Fibroblast of skin of right quadriceps (primary cell): Measurements from ENCODE around the gene TBRG4.

ENCODE experiments used
- DNase-seq: peaks from one replicate; pipeline ENCODE4 v3.0.0-alpha.2; 2013

The TBRG4 gene

DNA sequence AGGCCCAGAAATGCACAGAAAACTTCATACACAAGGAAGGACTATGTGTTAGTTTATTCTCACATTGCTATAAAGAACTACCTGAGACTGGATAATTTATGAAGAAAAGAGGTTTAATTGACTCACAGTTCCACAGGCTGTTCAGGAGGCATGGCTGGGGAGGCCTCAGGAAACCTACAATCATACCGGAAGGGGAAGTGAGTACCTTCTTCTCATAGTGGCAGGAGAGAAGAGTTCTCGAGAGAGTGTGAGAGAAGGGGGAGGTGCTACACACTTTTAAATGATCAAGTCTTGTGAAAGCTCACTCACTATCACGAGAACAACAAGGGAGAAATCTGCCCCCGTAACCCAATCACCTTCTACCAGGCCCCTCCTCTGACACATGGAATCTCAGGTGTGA is 29.3 kb upstream of the TBRG4 start:
- no peak for DNase-seq

DNA sequence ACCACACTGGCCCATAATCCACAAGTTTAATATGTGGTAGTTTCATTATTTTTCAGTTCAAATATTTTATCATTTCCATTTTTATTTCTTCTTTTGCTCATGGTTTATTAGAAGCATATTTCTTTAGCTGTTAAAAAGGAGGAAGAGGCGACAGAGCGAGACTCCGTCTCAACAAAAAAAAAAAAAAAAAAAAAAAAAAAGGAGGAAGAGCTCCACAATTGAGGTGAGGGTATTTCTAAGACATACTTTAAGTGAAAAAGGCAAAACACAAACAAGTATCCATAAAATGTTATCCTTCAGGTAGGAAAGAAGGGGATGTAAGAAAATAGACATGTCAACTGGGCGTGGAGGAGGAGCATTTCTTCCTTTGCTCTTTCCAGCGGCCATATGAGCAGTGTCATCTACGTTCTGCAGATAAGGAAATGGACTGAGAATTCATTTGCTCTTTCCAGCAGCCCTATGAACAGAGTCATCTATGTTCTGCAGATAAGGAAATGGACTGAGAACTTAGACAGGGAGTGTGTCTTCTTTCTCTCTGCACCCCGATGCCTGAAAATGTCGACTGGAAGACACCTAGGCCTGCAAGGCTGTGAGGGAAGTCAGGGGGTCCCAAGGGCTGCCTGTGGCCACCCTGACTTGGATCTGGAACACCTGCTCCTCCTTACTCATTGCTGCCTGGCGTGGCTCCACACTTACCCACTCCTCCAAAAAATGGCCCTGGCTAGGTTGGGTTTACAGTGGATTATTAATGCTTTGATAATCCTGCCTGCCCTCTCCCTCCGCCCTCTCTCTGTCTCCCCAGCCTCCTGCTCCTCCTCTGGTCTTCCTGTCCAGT is 27.2 kb upstream of the TBRG4 start:
- DNase-seq = no peak

DNA sequence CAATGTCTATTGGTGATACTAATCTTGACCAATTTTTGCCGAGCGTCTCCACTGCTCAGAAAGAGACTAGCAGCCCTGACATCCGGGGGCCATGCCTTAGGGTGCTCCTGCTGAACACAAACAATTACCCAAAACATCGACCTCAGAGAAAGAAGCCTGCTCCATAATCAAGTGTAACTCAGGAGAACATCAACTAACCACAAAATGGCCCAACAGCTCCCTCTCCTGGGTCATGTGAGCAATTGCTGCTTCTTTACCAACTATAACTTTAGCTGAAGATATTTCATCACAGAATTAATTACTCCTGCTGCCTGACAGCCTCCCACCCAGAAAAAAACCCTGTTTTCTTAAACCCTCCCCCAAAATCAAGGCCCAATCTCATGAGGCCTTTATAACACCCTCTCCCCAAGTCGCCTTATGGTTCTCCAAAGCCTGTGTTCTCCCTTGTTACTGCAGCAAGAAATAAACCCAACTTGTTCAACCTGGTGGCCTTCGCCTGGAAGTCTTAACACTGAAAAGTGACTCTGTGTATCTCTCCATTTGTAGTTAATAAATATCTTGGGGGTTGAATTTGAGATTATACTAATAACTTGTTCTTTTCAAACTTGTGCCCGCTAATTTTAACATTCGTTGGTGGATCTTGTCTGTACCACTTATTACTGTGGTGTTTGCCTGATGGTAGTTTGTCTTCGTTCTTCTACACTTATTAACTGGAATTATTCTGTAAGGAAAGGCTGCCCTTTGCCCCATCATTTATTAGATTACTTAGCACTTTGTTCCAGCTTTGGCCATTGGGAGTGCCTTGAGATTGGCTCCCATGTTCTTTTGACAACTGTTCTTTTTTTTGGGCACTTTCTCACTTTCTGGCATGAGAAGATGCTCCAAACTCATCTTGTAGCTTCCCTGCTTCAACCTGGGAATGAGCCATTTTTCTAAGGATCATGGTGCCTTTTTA is 24.9 kb upstream of the TBRG4 start:
- peak; percentile 68 for DNase-seq

- no peak for DNase-seq
Measured at GRCh38 chr7:45133877-45134276, 22.4 kb upstream of the TBRG4 start.

- no peak for DNase-seq
Measured at GRCh38 chr7:45133352-45133751, 21.9 kb upstream of the TBRG4 start.

DNA sequence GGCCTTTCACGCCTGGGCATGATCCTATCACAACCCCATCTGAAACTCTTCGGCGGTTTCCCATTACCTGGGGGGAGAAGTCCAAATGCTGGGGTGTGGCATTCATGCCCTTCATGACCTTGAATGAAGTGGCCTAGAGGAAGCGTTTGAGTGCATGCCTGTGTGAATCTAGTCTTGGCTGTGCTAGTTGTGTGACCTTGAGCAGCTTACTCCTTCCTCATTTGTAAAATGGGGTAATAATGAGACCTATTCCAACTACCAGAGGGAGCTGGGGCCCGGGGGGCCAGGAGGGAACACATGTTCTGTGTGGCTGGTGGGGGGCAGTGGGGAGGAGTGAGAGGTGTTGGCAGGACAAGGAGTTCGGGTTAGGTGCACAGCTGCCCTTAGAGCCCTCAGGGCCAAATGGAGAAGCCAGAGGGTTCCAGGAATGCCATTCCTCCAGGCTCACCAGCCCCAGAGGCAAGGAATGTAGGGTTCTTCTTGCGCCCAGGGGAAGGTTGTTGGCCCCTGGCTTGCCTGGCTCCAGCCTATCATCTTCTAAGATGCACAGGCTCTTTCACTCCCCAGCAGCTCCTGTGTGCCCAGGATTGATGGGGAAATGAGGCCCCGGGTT is 21.3 kb upstream of the TBRG4 start:
- no peak for DNase-seq

- DNase-seq = no peak
Measured at GRCh38 chr7:45131891-45132290, 20.4 kb upstream of the TBRG4 start.

DNA sequence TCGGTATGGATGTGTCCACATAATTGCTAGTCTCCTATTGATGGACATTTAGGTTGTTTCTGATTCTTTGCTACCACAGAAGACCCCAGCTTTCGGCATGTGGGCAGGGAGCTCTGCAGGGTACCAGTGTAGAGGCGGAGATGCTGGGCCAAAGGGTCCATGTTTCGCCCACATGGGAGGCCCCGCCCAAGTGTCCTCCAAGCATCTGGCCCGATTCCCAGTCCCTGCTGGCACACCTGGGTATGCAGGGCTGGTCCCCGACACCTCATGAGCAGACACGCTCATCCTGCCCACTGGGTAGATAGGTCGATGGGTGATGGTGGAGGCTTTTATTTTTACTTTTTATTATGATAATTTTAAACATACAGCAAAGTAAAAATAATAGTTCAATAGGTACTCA is 19.4 kb upstream of the TBRG4 start:
- no peak for DNase-seq

DNA sequence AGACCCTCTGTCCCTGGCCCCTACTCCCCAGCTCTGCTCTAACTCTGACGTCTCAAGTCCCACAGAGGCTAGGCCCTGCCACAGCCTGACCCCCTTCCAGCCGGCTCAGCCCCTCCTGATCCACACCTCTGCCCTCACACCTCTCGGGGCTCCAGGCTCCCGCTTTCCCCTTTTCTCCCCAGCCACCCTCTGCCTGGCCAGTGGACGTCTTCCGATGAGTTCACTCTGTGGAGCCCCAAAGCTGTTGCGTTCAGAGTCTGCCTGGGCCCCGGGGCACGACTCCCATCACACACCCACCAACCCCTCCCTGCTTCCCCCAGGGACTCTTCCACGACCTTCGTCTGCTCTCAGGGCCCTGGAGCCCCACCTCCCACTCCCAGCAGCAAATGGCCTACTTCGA is 18.4 kb upstream of the TBRG4 start:
- no peak for DNase-seq

DNA sequence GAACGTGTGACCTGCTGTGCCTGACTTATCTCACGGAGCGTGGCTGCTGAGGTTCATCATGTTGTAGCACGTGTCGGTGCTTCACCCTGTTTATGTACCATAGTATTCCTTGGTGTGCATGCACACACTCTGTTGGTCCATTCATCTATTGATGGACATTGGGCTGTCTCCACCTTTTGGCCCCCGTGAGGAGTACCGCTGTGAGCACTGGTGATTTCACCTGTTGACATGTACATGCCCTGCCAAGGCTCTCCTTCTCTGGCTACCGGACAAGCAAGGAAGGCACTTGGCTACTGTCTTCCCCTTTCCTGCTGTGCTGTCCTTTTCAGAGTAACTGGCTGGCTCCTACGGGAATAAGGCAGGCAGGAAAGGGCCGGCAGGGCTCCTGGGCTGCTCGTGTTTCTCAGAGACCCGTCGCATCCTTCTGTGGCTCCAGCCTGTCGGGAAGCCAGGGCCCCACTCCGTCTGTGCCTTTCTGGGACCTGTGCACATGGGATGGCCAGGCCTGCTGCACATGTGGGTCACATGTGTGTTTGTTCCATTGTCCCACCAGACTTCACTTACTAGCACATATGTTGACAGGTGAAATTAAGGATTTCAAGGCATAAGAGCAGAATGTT is 17.8 kb upstream of the TBRG4 start:
- no peak for DNase-seq

- DNase-seq = no peak
Measured at GRCh38 chr7:45126920-45127319, 15.4 kb upstream of the TBRG4 start.

GRCh38 chr7:45126201-45126600 is 14.7 kb upstream of the TBRG4 start:
- DNase-seq = no peak

- no peak for DNase-seq
Measured at GRCh38 chr7:45125193-45125904, 13.9 kb upstream of the TBRG4 start.

GRCh38 chr7:45123913-45124710 is 12.6 kb upstream of the TBRG4 start:
- no peak for DNase-seq

GRCh38 chr7:45122975-45123860 is 11.7 kb upstream of the TBRG4 start:
- no peak for DNase-seq

- no peak for DNase-seq
Measured at GRCh38 chr7:45119550-45119949, 8.1 kb upstream of the TBRG4 start.

- DNase-seq = no peak
Measured at GRCh38 chr7:45118889-45119331, 7.4 kb upstream of the TBRG4 start.

DNA sequence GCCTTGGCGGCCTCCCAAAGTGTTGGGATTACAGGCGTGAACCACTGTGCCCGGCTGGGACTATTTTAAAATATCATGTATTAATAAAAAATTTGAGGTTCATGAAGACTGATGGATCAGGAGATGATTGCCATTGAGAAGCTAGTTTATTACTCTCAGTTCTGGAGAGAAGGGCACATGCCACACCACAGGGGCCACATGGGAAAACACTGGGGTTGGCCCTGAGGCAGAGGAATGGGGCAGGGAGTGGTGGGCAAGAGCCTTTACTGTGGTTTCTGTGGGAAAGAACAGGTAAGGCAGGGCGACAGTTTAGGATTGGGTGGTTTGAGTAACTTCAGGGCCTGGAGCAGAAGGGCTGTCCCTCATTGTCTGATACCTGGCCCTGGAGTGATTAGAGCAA is 6.8 kb upstream of the TBRG4 start:
- DNase-seq = no peak

DNA sequence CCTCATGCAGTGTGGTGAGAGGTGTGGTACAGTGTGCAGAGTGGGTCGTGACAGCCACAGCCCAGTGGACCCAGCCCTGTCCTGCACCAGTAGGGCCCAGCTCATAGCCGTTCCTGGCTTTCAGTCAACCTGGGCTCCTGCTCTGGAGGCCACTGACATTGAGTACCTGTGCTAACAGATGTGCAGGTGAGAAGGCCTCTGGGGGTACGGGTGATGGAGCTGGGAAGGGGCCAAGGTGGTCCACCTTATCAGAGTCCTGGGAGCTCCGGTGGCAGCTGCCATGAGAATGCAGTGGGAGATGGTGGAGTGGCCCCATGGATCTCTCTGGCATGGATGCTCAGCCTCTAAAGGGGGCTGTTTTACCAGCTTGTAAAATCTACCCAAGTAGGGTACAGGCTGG is 6.1 kb upstream of the TBRG4 start:
- DNase-seq = no peak

DNA sequence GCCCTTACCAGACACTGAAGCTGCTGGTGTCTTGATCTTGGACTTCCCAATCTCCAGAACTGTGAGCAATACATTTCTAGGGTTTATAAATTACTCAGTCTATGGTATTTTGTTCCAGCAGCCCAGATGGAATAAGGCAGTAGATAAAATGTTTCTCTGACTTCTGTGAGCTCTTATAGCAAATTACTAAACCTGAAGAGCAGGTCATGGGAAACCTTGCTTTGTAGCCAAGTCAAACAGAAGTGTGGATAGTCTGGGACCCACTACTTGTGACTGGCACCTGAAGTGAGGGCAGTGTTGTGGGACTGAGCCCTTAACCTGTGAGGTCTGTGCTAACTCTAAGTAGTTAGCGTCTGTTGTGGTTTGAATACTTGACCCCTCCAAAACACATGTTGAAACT is 4.6 kb upstream of the TBRG4 start:
- no peak for DNase-seq
